Ishikawa (cell line): ENCODE results near the gene WAC.

Experiments used
- CEBPB ChIP-seq: IDR thresholded peaks from 2 replicates; pipeline ENCODE4 v1.6.1; 2012
- EGR1 ChIP-seq: IDR thresholded peaks from 2 replicates; pipeline ENCODE4 v1.6.1; 2012
- EP300 ChIP-seq: IDR thresholded peaks from 2 replicates; pipeline ENCODE4 v1.6.1; 2012; ENCODE audit warnings: borderline replicate concordance
- FOXM1 ChIP-seq: IDR thresholded peaks from 2 replicates; pipeline ENCODE4 v1.6.1; 2012; ENCODE audit warnings: low read depth, borderline replicate concordance
- MAX ChIP-seq: IDR thresholded peaks from 2 replicates; pipeline ENCODE4 v1.6.1; 2012
- NFIC ChIP-seq: IDR thresholded peaks from 2 replicates; pipeline ENCODE4 v1.6.1; 2012
- RAD21 ChIP-seq: IDR thresholded peaks from 2 replicates; pipeline ENCODE4 v1.6.1; 2012; ENCODE audit warnings: low read depth
- REST ChIP-seq: IDR thresholded peaks from 2 replicates; pipeline ENCODE4 v1.6.1; 2012; ENCODE audit warnings: low read depth, mild to moderate bottlenecking
- TAF1 ChIP-seq: IDR thresholded peaks from 2 replicates; pipeline ENCODE4 v1.6.1; 2012; ENCODE audit warnings: low read depth, mild to moderate bottlenecking
- TCF12 ChIP-seq: IDR thresholded peaks from 2 replicates; pipeline ENCODE4 v1.6.1; 2012; ENCODE audit warnings: low read depth
- TEAD4 ChIP-seq: IDR thresholded peaks from 2 replicates; pipeline ENCODE4 v1.6.1; 2012
- USF1 ChIP-seq: IDR thresholded peaks from 2 replicates; pipeline ENCODE4 v1.6.1; 2012
- YY1 ChIP-seq: IDR thresholded peaks from 2 replicates; pipeline ENCODE4 v1.6.1; 2012; ENCODE audit warnings: low read depth
- ZBTB7A ChIP-seq: IDR thresholded peaks from 2 replicates; pipeline ENCODE4 v1.6.1; 2012; ENCODE audit warnings: low read depth

WAC gene

GRCh38 chr10:28612877-28613276 lies 80.0 kb downstream of the WAC start:
- TF ChIP-seq TEAD4 (no peak), RAD21 (no peak), NFIC (no peak), YY1 (no peak), FOXM1 (no peak), REST (no peak), MAX (no peak)

GRCh38 chr10:28616514-28616913 lies 83.6 kb downstream of the WAC start:
- TF ChIP-seq TCF12 = no peak
- no peak for TF ChIP-seq RAD21

GRCh38 chr10:28619455-28619854 lies 86.5 kb downstream of the WAC start:
- TF ChIP-seq FOXM1 (no peak), ZBTB7A (no peak), EGR1 (no peak), RAD21 (no peak), TCF12 (no peak), EP300 (no peak), REST (no peak), MAX (no peak), TEAD4 (no peak), NFIC (no peak), CEBPB (no peak), TAF1 (no peak)

GRCh38 chr10:28620251-28620650 lies 87.3 kb downstream of the WAC start:
- TF ChIP-seq YY1 = no peak
- TF ChIP-seq NFIC = no peak
- no peak for TF ChIP-seq USF1
- no peak for TF ChIP-seq MAX
- no peak for TF ChIP-seq TAF1
- no peak for TF ChIP-seq REST

- TF ChIP-seq REST = no peak
- TF ChIP-seq USF1 = no peak
- no peak for TF ChIP-seq EP300
These were observed 90.6 kb downstream of the WAC start for GRCh38 chr10:28623483-28623882.
